Hematopoietic multipotent progenitor cell treated with erythropoietin and hydrocortisone succinate and interleukin-3 and kit ligand, for 15 days (in vitro differentiated cells): Measurements from ENCODE around the gene CGB7.

Experiments used
- DNase-seq: peaks from one replicate; pipeline ENCODE4 v3.0.0-alpha.2; 2015; ENCODE audit warnings: low spot score

Gene CGB7

DNA sequence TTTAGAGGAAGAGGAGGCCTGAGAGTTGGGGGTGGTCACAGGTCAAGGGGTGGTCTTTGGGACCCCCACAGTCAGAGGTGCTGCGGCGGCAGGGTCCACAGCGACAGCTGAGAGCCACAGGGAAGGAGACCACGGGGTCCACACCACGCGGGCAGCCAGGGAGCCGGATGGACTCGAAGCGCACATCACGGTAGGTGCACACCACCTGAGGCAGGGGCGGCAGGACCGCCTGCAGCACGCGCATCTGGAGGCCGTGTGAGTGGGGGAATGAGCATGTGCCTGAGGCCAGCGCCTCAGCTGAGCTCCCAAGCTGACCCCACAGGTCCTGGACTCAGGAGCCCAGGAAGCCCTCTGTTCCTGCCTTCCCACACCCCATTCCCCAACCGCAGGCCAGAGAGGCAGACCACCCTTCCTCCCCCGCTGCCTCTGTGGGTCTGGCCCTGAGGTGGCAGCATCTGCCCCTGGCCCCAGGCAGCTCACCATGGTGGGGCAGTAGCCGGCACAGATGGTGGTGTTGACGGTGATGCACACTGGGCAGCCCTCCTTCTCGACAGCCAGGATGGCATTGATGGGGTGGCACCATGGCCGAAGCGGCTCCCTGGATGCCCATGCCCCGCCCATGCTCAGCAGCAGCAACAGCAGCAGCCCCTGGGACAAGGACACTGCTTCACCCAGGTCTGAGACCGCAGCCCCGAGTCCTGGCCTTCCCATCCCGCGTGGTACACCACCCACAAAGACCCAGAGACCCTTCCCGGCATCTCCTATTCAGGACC is 41.3 kb downstream of the CGB7 start:
- DNase-seq: no peak

- DNase-seq: no peak
These were observed 42.7 kb downstream of the CGB7 start for GRCh38 chr19:49014870-49015255.

GRCh38 chr19:49014123-49014869 is 43.3 kb downstream of the CGB7 start:
- no peak for DNase-seq

DNA sequence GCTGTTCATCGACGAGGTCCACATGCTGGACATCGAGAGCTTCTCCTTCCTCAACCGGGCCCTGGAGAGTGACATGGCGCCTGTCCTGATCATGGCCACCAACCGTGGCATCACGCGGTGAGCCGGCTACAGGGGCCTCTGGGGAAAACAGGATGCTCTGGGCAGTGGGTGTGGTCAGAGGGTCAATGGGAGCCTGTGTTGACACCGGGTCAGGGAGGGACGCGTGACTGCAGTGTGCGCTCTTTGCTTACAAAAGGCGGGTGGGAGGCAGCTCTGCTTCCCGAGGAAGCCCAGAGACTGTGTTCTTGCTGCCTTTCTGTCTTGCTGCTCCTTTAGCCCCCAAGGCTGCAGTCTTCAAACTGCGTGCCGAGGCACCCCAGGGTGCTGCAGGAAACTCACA is 46.4 kb downstream of the CGB7 start:
- DNase-seq: no peak

DNA sequence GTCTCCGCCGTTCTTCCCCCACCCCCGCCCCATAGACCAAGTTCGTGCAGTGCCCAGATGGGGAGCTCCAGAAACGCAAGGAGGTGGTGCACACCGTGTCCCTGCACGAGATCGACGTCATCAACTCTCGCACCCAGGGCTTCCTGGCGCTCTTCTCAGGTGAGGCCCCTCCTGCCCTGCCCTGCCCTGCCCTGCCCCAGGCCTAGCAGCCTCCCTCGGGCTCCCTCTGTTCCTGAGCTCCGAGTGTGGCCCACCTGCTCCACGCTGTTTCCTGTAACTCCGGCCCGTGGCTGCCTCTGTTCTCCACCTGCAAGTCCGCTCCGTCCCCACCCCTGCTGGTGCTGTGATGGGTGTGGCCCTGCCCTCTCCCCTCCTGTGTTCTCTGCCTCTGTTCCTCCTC is 47.1 kb downstream of the CGB7 start:
- DNase-seq: no peak

DNA sequence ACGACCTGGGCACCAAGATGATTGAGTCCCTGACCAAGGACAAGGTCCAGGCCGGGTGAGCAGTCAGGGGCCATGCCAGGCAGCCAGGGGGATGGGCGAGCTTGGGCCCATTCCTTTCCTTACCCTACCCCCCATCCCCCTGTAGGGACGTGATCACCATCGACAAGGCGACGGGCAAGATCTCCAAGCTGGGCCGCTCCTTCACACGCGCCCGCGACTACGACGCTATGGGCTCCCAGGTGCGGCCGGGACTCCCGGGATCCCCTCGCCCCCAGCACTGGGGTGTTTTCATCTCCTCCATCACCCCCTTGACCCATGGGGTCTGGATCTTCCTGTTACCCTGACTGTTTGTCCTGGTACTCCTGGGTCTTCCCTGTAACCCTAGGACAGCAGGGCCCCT is 47.7 kb downstream of the CGB7 start:
- no peak for DNase-seq

GRCh38 chr19:49006905-49007304 is 50.6 kb downstream of the CGB7 start:
- DNase-seq: no peak

DNA sequence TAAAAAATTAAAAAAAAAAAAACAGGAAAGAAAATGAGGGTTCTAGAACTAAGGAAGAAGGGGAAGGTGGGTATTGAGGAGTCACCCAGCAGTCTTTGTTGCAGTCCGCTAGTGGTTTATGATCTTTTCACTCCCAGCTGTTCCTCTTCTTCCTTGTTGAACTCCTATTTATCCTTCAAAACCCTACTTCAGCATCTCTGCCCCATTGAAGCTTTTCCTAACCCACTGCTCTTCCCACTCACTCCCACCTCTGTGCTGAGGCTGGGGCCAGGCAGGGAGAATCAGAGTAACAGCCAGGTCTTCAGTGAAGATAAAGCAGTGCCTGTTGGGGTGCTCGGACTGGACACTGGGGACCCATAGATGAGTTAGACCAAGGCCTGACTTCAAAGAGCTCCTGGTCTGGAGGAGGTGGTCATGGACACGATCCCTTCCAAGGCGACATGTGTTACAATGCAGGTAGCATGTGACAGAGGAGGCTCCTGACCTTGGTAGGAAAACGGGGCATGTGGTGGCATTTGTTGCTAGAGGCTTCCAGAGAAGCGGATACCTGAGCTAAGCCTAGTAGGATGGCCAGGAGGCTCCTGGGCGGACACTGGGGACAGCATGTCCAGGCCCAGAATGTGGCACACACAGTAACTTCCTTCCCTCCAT is 52.5 kb downstream of the CGB7 start:
- DNase-seq: no peak
